ENCODE measurements around the gene COL1A1.

DNA sequence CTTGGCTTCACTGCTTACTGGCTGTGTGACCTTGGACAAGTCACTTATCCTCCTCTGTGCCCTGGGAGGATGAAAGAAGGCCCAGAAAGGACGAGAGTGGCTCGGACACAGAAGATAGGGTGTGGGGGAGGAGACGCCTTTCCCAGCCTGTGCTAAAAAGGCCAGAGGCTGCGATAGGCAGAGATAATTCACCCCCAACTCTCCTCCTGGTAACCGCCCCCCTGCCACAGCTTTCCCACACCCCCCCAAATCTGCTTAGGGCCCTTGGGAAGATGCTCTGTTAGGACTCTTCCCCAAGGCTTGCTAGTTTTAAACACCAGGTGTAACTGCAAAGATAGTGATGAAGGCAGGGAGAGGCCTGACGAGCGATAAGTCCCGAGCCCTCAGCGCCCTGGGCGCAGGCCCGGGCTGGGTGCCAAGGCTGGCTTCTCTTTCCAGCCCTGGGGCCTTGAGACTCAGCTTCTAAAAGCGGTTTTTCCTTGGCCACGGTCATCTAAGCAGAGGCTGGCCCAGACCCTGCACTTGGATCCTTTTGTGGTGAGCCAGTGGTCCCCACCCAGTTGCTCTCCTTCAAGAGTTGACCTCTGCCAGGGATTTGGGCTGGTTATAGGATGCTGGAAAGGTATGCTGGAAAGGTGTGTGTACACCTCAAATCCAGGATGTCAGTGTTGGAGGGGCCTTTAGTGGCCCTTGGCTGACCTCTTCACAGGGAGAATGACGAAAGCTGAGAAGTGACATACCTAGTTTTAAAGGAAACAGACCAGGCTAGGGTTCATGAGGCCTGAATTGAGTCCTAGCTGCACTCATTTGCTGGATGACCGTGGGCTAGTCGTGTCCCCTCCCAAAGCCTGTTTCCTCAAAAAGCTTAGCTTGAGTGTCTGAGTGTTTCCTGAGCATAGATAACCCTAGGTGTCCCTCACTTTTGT is 47.5 kb downstream of the COL1A1 start:
- TF ChIP-seq MYNN (CRISPR knock-in tag; IDR thresholded peaks at IDR 0.05; ENCODE audit: low read depth) (no peak), MXI1 (IDR thresholded peaks at IDR 0.05; ENCODE audit: borderline replicate concordance, low read depth, low read length) (no peak), RBAK (CRISPR knock-in tag; IDR thresholded peaks at IDR 0.05) (no peak), ATF3 (CRISPR knock-in tag; IDR thresholded peaks at IDR 0.05) (no peak)
- TF ChIP-seq, protein P1, sequence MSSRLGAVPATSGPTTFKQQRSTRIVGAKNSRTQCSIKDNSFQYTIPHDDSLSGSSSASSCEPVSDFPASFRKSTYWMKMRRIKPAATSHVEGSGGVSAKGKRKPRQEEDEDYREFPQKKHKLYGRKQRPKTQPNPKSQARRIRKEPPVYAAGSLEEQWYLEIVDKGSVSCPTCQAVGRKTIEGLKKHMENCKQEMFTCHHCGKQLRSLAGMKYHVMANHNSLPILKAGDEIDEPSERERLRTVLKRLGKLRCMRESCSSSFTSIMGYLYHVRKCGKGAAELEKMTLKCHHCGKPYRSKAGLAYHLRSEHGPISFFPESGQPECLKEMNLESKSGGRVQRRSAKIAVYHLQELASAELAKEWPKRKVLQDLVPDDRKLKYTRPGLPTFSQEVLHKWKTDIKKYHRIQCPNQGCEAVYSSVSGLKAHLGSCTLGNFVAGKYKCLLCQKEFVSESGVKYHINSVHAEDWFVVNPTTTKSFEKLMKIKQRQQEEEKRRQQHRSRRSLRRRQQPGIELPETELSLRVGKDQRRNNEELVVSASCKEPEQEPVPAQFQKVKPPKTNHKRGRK (CRISPR knock-in tag; IDR thresholded peaks at IDR 0.05) = no peak
